Thymus (tissue), 11 donors: Measurements from ENCODE around the gene S100A5. TPM values are rescaled to one million over a fixed set of nuclear protein-coding genes. Genes with fewer than 3 reads are reported as not detected.
"Not testable (repeated sequence)": the region's sequence is repeated elsewhere in the genome, so short reads cannot be mapped to it uniquely, and the experiment has no call there.

ENCODE experiments used
- DNase-seq, 9 donors: peaks; one replicate each; pipeline ENCODE4 v3.0.0-alpha.2; 2013; ENCODE audit warnings: low spot score in 9 of 9, low read depth in 6 of 9, missing footprints in 1 of 9
- H3K27ac ChIP-seq, 2 donors: one replicate each; pipeline ENCODE4 v1.5.1; 2013; ENCODE audit warnings: control low read depth in 1 of 2, low read depth in 1 of 2, low read length in 1 of 2, mild to moderate bottlenecking in 1 of 2, moderate library complexity in 1 of 2
- H3K27me3 ChIP-seq, 2 donors: one replicate each; pipeline ENCODE4 v1.5.1; 2013; ENCODE audit warnings: low read length in 1 of 2; ENCODE audit not compliant: control insufficient read depth in 2 of 2, insufficient read depth in 1 of 2
- H3K36me3 ChIP-seq, 2 donors: one replicate each; pipeline ENCODE4 v1.5.1; 2013; ENCODE audit warnings: low read length in 1 of 2, mild to moderate bottlenecking in 1 of 2, moderate library complexity in 1 of 2; ENCODE audit not compliant: control insufficient read depth in 2 of 2, insufficient read depth in 2 of 2
- H3K4me1 ChIP-seq, 2 donors: one replicate each; pipeline ENCODE4 v1.5.1; 2013; ENCODE audit warnings: low read length in 2 of 2; ENCODE audit not compliant: control insufficient read depth in 2 of 2, insufficient read depth in 2 of 2
- H3K4me3 ChIP-seq, 2 donors: one replicate each; pipeline ENCODE4 v1.5.1; 2013; ENCODE audit warnings: low read length in 2 of 2, control low read depth in 1 of 2, mild to moderate bottlenecking in 1 of 2
- H3K9me3 ChIP-seq, 2 donors: one replicate each; pipeline ENCODE4 v1.5.1; 2013; ENCODE audit warnings: low read length in 1 of 2, mild to moderate bottlenecking in 1 of 2; ENCODE audit not compliant: control insufficient read depth in 2 of 2, insufficient read depth in 1 of 2
- WGBS: extraction: QIAGEN DNeasy Blood & Tissue Kit; methylation state at CpG from one replicate; pipeline ENCODE4 v1.1.7; 2013; 5-methylcytosine and 5-hydroxymethylcytosine counted together
- polyA plus RNA-seq: library from polyadenylated mRNA; stranded (reverse); fragments of 200-250 nt; gene quantifications from one replicate; pipeline ENCODE4 v1.2.3, GENCODE V29; 2013
- total RNA-seq: library from RNA; stranded (reverse); fragments of 120-200 nt; gene quantifications from one replicate; pipeline ENCODE4 v1.2.4, GENCODE V29; 2013
- donor health status: healthy.

The S100A5 gene
- total and polyA plus RNA-seq, 2 donors: 0.87 TPM; not detected in 1

DNA sequence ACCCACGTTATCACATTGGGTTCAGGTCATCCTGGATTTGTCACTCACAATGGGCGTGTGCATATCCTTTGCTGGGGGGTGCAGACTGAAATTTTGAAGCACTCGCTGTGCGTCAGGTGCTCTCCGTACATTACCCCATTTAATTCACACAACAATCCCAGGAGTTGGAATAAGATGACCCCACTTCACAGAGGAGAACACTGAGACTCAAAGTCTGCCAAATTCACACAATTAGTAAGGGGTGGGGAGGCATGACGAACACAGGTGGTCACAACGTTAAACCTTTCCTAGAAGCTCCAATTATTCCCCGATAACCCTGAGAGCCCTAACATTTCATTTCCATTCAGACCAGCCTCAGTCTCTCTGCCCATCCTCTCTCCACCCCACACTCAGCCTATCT is 28.7 kb upstream of the S100A5 start:
- peaks cover 0 to 31% of the 10 kb centered on the region in 2 donors for H3K4me1 ChIP-seq
- H3K9me3 ChIP-seq: no peaks in the 10 kb centered on the region
- no peak overlapping the region for H3K4me3 ChIP-seq
- no peaks in the 10 kb centered on the region for H3K36me3 ChIP-seq
- no peak for DNase-seq
- H3K27ac ChIP-seq: no peak overlapping the region
- no peaks in the 10 kb centered on the region for H3K27me3 ChIP-seq
- 96% methylated on average over 8 of the region's 8 CpGs for WGBS

DNA sequence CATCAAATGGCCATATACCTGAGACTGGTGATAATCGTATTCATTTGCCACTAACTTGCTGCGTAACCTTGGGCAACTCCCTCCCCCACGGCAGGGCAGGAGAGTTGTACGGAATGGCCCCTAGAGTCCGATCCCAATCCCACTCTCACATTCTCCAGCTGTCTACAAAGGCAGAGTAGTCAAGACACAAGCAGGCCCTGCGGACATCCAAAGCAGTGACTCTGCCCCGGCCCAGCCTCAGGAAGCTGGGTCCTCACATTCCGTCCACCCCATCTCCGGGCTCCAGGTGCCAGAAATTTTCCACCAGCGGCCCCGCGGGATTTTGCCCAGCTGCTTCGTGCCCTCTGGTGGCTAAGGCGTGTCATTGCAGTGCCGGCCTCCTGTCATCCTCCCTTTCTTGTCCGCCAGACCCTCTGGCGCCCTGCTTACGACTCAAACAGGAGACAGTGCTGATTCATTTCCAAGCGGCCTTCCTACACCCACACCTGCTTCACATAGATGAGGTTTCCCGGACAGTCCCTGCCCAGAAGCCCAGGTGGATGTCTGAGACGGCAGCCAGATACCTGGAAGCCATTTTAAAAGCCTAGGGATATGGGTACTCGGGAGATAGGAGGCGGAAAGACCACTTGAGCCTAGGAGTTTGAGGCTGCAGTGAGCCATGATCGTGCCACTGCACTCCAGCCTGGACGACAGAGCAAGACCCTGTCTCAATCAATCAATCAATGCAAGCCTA is 27.8 kb upstream of the S100A5 start:
- no peak overlapping the region for H3K27ac ChIP-seq
- 23% methylated on average over 25 of the region's 25 CpGs for WGBS
- H3K9me3 ChIP-seq: no peaks in the 10 kb centered on the region
- no peaks in the 10 kb centered on the region for H3K36me3 ChIP-seq
- no peaks in the 10 kb centered on the region for H3K27me3 ChIP-seq
- peaks cover 0 to 32% of the 10 kb centered on the region in 2 donors for H3K4me1 ChIP-seq
- H3K4me3 ChIP-seq: no peak overlapping the region
- peak; percentile 48 to 81 (median 57) for DNase-seq

DNA sequence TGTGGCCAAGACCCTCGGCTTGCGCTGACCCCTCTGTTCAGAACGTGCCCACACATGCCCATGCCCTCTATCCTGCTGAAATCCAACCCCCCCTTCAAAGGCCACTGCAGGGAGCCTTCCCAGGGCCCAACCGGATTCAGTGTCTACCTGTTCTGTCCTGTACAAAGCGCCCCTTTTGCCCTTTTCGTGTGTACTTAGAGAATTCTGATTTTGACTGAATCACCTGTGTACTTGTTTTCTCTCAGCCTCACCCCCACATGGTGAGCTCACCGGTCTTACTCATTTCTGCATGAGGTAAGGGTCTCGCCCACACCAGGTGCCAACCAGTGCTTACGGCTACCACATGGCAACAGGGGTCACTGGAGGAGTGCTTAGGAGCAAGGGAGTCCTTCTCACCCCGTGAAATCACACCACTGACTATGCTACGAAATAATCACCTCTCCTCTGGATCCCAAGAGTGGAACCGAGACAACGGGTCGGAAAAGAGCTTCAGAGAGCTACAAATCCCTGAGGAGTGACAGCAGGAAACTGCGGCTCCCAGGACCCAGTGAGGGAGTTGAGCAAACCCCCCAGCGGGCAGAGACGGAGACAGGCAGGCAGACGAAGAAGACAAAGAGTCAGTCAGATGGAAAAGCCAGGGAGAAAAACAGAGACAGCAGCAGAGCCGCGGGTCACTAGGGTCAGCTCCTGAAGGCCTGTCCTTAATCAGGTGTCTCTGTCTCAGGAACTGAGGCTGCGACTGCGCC is 27.1 kb upstream of the S100A5 start:
- Histone ChIP-seq H3K27me3 (no peaks in the 10 kb centered on the region), H3K36me3 (no peaks in the 10 kb centered on the region), H3K27ac (no peak overlapping the region), H3K9me3 (no peaks in the 10 kb centered on the region), H3K4me1 (peaks cover 0 to 33% of the 10 kb centered on the region in 2 donors), H3K4me3 (no peak overlapping the region)
- WGBS: 95% methylated on average over 22 of the region's 22 CpGs
- no peak for DNase-seq

- H3K4me1 ChIP-seq: peaks cover 0 to 33% of the 10 kb centered on the region in 2 donors
- WGBS: 62% methylated on average over 16 of the region's 16 CpGs
Measured at GRCh38 chr1:153566414-153567371, 26.0 kb upstream of the S100A5 start.

DNA sequence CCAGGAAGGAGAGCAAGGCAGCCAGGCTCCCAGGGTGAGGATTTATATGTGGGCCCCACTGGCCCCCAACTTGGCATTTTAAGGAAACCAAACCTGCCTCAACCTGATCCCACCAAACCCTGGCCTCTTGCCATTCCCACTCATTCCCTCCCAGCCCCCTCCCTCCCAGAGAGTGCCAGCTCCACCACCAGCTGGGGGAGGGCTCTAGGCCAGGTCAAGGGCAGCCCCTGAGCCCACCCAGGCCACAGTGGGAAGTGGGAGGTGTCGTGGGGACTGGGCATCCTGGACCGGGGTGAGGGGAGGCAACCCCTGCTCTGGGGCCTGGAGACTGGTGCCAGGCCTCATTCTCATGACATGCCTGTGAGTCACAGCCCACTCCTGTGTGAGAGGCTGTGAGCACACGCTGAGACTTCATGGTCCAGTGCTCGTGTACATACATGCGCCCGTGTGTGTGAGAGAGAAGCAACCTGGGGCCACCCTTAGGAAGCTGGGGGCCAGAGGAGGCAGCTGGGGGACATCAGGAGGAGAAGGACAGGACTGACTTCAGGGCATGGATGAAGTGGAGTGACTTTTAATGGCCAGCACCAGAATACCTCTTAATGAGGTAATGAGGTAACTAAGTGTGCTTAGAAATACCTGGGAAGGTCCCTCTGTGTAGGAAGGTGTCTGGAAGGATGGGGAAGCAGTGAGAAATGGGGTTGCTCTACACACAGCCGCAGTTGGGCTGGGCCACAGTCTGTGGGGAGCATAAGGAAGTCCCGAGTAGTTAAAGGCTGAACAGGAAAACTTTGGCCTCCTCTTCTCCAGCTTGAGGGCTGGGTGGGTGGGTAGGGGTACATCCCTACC is 25.0 kb upstream of the S100A5 start, which contains the start of gene S100A2:
TSS of gene S100A2 (minus strand) at position 316 of the 846 bp plus-strand sequence. CDS start 1,967 bp downstream, outside the sequence.
- 68% methylated on average over 8 of the region's 8 CpGs for whole genome bisulfite sequencing
- H3K4me1 ChIP-seq: peaks cover 0 to 33% of the 10 kb centered on the region in 2 donors
- no peak within 1 kb of the TSS for H3K4me3 ChIP-seq
- DNase-seq: no peak
- H3K9me3 ChIP-seq: no peaks in the 10 kb centered on the region
- H3K36me3 ChIP-seq: no peaks in the 10 kb centered on the region
- H3K27ac ChIP-seq: peak within 1 kb of the TSS; percentile 57 to 88
- H3K27me3 ChIP-seq: no peaks in the 10 kb centered on the region

More at GRCh38 chr1:153566414-153567371, 26.0 kb upstream of the S100A5 start:
- Histone ChIP-seq H3K27ac (peak overlapping the region; percentile 57 to 88), H3K9me3 (no peaks in the 10 kb centered on the region), H3K4me3 (no peak overlapping the region), H3K27me3 (no peaks in the 10 kb centered on the region), H3K36me3 (no peaks in the 10 kb centered on the region)
- peak in 4 of 9 donors; percentile 33 to 56 (median 42) for DNase-seq

- 97% methylated on average over 7 of the region's 7 CpGs for WGBS
- Histone ChIP-seq H3K9me3 (no peaks in the 10 kb centered on the region), H3K27me3 (no peaks in the 10 kb centered on the region), H3K4me3 (no peak overlapping the region), H3K36me3 (no peaks in the 10 kb centered on the region), H3K27ac (no peak overlapping the region), H3K4me1 (peaks cover 0 to 33% of the 10 kb centered on the region in 2 donors)
- no peak for DNase-seq
Measured at GRCh38 chr1:153563991-153564390, 23.3 kb upstream of the S100A5 start.

DNA sequence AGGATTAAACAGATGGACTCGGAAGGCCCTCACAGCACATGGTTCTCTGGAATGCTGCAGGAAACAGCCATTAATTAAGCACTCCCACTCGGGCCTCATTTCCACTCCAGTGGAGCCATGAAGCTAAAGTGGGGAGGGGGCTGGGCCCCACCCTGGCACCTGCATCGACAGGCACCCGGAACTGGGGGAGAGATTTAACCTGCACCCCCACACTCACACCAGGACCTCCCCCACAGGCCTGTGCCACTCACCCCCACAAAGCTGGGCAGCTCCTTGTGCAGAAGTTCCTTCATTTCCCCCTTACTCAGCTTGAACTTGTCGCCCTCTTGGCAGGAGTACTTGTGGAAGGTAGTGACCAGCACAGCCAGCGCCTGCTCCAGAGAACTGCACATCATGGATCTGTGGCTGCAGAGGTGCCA is 22.8 kb upstream of the S100A5 start:
- H3K27ac ChIP-seq: no peak overlapping the region
- H3K36me3 ChIP-seq: no peaks in the 10 kb centered on the region
- no peaks in the 10 kb centered on the region for H3K27me3 ChIP-seq
- H3K4me3 ChIP-seq: no peak overlapping the region
- peaks cover 0 to 29% of the 10 kb centered on the region in 2 donors for H3K4me1 ChIP-seq
- no peaks in the 10 kb centered on the region for H3K9me3 ChIP-seq
- WGBS: 94% methylated on average over 6 of the region's 6 CpGs
- DNase-seq: no peak

DNA sequence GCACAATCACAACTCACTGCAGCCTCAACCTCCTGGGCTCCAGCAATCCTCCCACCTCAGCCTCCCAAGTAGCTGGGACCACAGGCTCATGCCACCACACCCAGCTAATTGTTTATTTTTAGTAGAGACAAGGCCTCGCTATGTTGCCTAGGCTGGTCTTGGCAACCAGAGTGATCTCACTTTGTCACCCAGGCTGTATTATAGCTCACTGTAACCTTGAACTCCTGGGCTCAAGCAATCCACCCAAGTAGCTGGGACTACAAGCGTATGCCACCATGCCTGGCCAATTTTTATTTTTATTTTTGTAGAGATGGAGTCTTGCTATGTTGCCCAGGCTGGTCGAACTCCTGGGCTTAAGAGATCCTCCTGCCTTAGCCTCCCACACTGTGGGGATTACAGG is 21.3 kb upstream of the S100A5 start:
- H3K9me3 ChIP-seq, H3K4me3 ChIP-seq, H3K27ac ChIP-seq, DNase-seq, H3K36me3 ChIP-seq, H3K27me3 ChIP-seq: not testable (repeated sequence)
- peaks cover 0 to 21% of the 10 kb centered on the region in 2 donors for H3K4me1 ChIP-seq
- 98% methylated on average over 3 of the region's 3 CpGs for WGBS
